ENCODE data around the gene HAT1.

DNA sequence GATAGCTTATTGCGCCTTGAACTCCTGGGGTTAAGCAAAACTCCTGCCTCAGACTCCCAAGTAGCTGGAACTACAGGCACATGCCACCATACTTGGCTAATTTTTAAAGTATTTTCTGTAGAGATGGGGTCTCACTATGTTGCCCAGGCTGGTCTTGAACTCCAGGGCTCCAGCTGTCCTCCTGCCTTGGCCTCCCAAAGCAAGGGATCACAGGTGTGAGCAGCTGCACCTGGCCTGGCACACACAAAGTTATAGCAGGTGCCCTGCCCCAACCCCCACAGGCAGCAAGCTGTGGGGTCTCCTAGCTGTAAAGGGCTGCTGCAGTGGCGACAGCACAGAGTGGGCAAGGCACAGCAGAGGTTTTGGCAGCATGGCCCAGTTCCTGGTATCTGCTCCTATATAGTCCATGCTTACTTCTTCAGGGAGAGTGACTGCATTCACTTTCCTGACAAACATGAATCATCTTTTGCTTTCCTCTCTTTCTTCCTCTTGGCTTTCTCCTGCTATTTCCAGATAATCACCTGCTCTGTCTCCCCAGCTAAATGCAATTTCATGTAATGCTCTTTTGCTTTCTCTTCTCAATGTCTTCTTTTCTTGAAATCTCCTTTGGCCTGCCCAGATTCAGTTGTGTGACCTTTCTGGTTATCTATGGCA is 50.2 kb downstream of the HAT1 start:
- TF ChIP-seq, protein P1, sequence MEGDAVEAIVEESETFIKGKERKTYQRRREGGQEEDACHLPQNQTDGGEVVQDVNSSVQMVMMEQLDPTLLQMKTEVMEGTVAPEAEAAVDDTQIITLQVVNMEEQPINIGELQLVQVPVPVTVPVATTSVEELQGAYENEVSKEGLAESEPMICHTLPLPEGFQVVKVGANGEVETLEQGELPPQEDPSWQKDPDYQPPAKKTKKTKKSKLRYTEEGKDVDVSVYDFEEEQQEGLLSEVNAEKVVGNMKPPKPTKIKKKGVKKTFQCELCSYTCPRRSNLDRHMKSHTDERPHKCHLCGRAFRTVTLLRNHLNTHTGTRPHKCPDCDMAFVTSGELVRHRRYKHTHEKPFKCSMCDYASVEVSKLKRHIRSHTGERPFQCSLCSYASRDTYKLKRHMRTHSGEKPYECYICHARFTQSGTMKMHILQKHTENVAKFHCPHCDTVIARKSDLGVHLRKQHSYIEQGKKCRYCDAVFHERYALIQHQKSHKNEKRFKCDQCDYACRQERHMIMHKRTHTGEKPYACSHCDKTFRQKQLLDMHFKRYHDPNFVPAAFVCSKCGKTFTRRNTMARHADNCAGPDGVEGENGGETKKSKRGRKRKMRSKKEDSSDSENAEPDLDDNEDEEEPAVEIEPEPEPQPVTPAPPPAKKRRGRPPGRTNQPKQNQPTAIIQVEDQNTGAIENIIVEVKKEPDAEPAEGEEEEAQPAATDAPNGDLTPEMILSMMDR (IDR thresholded peaks at IDR 0.05; ENCODE audit: borderline replicate concordance, extremely low read depth, low read length, poor library complexity, severe bottlenecking): no peak
- no peak for TF ChIP-seq EZH2 (IDR thresholded peaks at IDR 0.05; ENCODE audit: borderline replicate concordance, low read depth, low read length, severe bottlenecking)
